Measurements from ENCODE around the gene BLCAP.
A peak's percentile ranks its signal among the peaks of the same experiment; 100 is the strongest.

GRCh38 chr20:37505263-37506151 lies 22.2 kb downstream of the BLCAP start:
- TF ChIP-seq EZH2phosphoT487 (IDR thresholded peaks at IDR 0.05; ENCODE audit: unreplicated experiment) (no peak), POLR2AphosphoS5 (IDR thresholded peaks at IDR 0.05; ENCODE audit: low read depth) (no peak), CREB1 (CRISPR knock-in tag; IDR thresholded peaks at IDR 0.05; ENCODE audit: low read depth) (no peak), REST (IDR thresholded peaks at IDR 0.05; ENCODE audit: unreplicated experiment) (no peak), EZH2 (IDR thresholded peaks at IDR 0.05; ENCODE audit: low read depth, unreplicated experiment) (no peak), ETS1 (IDR thresholded peaks at IDR 0.05) (no peak), ZNF114 (CRISPR knock-in tag; IDR thresholded peaks at IDR 0.05) (no peak), JUNB (IDR thresholded peaks at IDR 0.05; ENCODE audit: unreplicated experiment) (no peak), ZNF462 (CRISPR knock-in tag; IDR thresholded peaks at IDR 0.05) (0 out of 2 replicates have a peak, but pooled peaks have one; percentile 6)
- TF ChIP-seq, protein P1, sequence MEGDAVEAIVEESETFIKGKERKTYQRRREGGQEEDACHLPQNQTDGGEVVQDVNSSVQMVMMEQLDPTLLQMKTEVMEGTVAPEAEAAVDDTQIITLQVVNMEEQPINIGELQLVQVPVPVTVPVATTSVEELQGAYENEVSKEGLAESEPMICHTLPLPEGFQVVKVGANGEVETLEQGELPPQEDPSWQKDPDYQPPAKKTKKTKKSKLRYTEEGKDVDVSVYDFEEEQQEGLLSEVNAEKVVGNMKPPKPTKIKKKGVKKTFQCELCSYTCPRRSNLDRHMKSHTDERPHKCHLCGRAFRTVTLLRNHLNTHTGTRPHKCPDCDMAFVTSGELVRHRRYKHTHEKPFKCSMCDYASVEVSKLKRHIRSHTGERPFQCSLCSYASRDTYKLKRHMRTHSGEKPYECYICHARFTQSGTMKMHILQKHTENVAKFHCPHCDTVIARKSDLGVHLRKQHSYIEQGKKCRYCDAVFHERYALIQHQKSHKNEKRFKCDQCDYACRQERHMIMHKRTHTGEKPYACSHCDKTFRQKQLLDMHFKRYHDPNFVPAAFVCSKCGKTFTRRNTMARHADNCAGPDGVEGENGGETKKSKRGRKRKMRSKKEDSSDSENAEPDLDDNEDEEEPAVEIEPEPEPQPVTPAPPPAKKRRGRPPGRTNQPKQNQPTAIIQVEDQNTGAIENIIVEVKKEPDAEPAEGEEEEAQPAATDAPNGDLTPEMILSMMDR (conservative IDR thresholded peaks at IDR 0.05; ENCODE audit: low read depth in 2 of 2) = no peak

All from GM23338 (cell line).